ENCODE data around the gene ZDHHC8. TPM values are rescaled to one million over a fixed set of nuclear protein-coding genes. Genes with fewer than 3 reads are reported as not detected.

Gene ZDHHC8
- total RNA-seq, 1 experiment from 2014 or later: 39.9 TPM

DNA sequence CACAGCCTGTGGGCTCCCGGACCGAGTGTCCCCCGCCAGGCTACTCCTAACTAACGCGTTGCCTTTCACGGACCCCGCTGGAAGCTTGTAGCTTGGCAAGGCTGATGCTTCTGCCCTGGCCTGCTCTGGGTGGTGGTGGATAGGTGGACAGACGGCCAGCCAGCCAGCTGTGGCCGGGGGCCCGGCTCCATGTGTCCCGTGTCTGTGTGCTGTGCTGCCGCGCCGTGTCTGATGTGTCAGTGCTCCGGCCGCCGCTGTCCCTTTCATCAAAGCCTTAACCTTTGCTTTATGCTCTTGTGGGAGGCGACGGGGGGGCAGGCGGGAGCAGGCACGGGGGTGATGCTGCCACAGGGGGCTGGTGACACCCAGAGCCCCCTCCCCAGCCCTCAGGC lies 14.2 kb downstream of the ZDHHC8 start:
- Histone ChIP-seq H3K9me3 (no peaks in the 10 kb centered on the region), H3K36me3 (ENCODE audit: control insufficient read depth, insufficient read depth, low read length) (no peaks in the 10 kb centered on the region), H3K4me1 (no peaks in the 10 kb centered on the region), H3K4me3 (ENCODE audit: low read depth, low read length) (no peak overlapping the region), H3K27me3 (replicated peaks; ENCODE audit: control insufficient read depth, insufficient read depth, low read length) (no peaks in the 10 kb centered on the region)
- Mint-ChIP-seq H3K27ac (ENCODE audit: unreplicated experiment) (no peak overlapping the region), H3K9me3 (ENCODE audit: unreplicated experiment) (no peaks in the 10 kb centered on the region), H3K4me1 (ENCODE audit: low read depth, unreplicated experiment) (no peaks in the 10 kb centered on the region), H3K4me3 (ENCODE audit: unreplicated experiment) (no peak overlapping the region), H3K36me3 (ENCODE audit: insufficient read depth, unreplicated experiment) (no peaks in the 10 kb centered on the region), H3K27me3 (ENCODE audit: insufficient read depth, unreplicated experiment) (no peaks in the 10 kb centered on the region)
- CTCF ChIA-PET: no interaction called here
- BruUV-seq (replicated peaks): no TSS peak
- DNase-seq: no peak
- intact Hi-C loops (cut with micrococcal nuclease; ENCODE audit: unreplicated experiment): no loop called here
- POLR2A ChIA-PET: no interaction called here
- TF ChIP-seq, protein P1, sequence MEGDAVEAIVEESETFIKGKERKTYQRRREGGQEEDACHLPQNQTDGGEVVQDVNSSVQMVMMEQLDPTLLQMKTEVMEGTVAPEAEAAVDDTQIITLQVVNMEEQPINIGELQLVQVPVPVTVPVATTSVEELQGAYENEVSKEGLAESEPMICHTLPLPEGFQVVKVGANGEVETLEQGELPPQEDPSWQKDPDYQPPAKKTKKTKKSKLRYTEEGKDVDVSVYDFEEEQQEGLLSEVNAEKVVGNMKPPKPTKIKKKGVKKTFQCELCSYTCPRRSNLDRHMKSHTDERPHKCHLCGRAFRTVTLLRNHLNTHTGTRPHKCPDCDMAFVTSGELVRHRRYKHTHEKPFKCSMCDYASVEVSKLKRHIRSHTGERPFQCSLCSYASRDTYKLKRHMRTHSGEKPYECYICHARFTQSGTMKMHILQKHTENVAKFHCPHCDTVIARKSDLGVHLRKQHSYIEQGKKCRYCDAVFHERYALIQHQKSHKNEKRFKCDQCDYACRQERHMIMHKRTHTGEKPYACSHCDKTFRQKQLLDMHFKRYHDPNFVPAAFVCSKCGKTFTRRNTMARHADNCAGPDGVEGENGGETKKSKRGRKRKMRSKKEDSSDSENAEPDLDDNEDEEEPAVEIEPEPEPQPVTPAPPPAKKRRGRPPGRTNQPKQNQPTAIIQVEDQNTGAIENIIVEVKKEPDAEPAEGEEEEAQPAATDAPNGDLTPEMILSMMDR (IDR thresholded peaks at IDR 0.05; ENCODE audit: insufficient read depth in 1 of 2, low read depth in 1 of 2, low read length in 1 of 2, severe bottlenecking in 1 of 2, unreplicated experiment in 1 of 2): no peak

DNA sequence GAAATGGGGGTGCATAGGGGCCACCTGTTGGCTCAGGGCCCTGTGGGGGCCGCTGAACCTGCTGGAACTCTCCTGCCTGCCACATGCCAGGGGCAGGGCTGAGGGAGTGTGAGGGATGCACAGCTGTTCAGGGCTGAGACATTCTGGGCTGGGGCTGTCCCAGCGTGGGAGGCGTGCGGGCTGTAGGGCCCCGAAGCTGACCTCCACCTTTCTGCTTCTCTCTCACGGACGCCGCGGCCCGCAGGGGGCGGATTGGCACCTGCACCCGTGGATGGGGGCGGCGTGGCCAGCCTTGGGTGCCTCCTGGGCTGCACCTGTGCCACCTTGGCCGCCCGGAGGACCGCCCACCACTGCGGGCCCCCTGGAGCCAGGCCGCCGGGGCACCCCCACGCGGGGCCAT lies 15.2 kb downstream of the ZDHHC8 start:
- no peak overlapping the region for H3K4me3 Mint-ChIP-seq (ENCODE audit: unreplicated experiment)
- no peaks in the 10 kb centered on the region for H3K9me3 ChIP-seq
- no TSS peak for BruUV-seq (replicated peaks)
- H3K9me3 Mint-ChIP-seq (ENCODE audit: unreplicated experiment): no peaks in the 10 kb centered on the region
- H3K27me3 ChIP-seq (replicated peaks; ENCODE audit: control insufficient read depth, insufficient read depth, low read length): no peaks in the 10 kb centered on the region
- no peaks in the 10 kb centered on the region for H3K36me3 ChIP-seq (ENCODE audit: control insufficient read depth, insufficient read depth, low read length)
- H3K4me1 ChIP-seq: no peaks in the 10 kb centered on the region
- CTCF ChIA-PET: no interaction called here
- no peak overlapping the region for H3K4me3 ChIP-seq (ENCODE audit: low read depth, low read length)
- intact Hi-C loops (cut with micrococcal nuclease; ENCODE audit: unreplicated experiment): no loop called here
- POLR2A ChIA-PET: no interaction called here
- no peak overlapping the region for H3K27ac Mint-ChIP-seq (ENCODE audit: unreplicated experiment)
- no peaks in the 10 kb centered on the region for H3K4me1 Mint-ChIP-seq (ENCODE audit: low read depth, unreplicated experiment)
- TF ChIP-seq, protein P1 (IDR thresholded peaks at IDR 0.05; ENCODE audit: insufficient read depth in 1 of 2, low read depth in 1 of 2, low read length in 1 of 2, severe bottlenecking in 1 of 2, unreplicated experiment in 1 of 2): no peak
- DNase-seq: no peak
- H3K36me3 Mint-ChIP-seq (ENCODE audit: insufficient read depth, unreplicated experiment): no peaks in the 10 kb centered on the region
- no peaks in the 10 kb centered on the region for H3K27me3 Mint-ChIP-seq (ENCODE audit: insufficient read depth, unreplicated experiment)

DNA sequence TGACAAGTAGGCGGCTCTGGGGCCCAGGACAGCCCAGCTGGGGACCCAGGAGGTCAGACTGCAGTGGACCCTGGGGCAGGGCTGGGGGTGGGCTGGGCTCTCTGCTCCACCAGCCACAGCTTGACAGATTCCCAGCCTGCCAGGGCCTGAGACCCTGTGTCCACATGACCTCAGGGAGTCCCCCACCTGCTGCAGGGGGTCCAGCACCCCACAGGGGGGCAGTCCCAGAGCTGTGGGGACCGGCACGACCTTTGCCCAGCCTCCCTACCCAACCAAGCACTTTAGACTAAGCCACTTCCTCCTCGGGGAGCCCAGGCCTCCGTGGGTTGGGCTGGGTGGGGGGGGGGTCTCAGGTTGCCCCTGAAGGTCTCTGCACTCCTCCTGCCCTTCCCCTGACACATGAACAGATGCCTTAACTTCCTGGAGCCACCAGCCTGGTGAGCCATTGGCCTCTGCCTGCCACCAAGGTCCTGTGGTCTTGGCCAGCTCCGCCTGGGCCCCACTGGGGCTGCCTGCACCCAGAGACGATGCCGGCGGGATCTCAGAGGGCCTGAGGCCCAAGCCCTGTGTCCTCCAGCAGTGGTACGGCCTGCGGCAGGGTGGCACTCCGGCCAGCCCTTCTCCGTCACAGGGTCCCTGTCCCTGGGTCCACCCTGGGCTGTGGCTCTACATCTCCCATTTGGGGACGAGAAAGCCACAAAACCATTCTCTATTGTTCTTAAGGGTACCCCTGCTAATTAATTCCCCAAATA lies 15.8 kb downstream of the ZDHHC8 start:
- TF ChIP-seq, protein P1 (IDR thresholded peaks at IDR 0.05; ENCODE audit: insufficient read depth in 1 of 2, low read depth in 1 of 2, low read length in 1 of 2, severe bottlenecking in 1 of 2, unreplicated experiment in 1 of 2): no peak
- Histone ChIP-seq H3K4me1 (no peaks in the 10 kb centered on the region), H3K4me3 (ENCODE audit: low read depth, low read length) (no peak overlapping the region), H3K27me3 (replicated peaks; ENCODE audit: control insufficient read depth, insufficient read depth, low read length) (no peaks in the 10 kb centered on the region), H3K36me3 (ENCODE audit: control insufficient read depth, insufficient read depth, low read length) (no peaks in the 10 kb centered on the region), H3K9me3 (no peaks in the 10 kb centered on the region)
- no peak for DNase-seq
- intact Hi-C loops (cut with micrococcal nuclease; ENCODE audit: unreplicated experiment): no loop called here
- no peaks in the 10 kb centered on the region for H3K27me3 Mint-ChIP-seq (ENCODE audit: insufficient read depth, unreplicated experiment)
- H3K4me3 Mint-ChIP-seq (ENCODE audit: unreplicated experiment): no peak overlapping the region
- no peak overlapping the region for H3K27ac Mint-ChIP-seq (ENCODE audit: unreplicated experiment)
- POLR2A ChIA-PET: no interaction called here
- H3K36me3 Mint-ChIP-seq (ENCODE audit: insufficient read depth, unreplicated experiment): no peaks in the 10 kb centered on the region
- no TSS peak for BruUV-seq (replicated peaks)
- no peaks in the 10 kb centered on the region for H3K4me1 Mint-ChIP-seq (ENCODE audit: low read depth, unreplicated experiment)
- CTCF ChIA-PET: interaction anchor here (0.6 kb wide), 1 partner anchor 198 kb away, joined by 3 read pairs; no protein-coding TSS in a partner anchor
- H3K9me3 Mint-ChIP-seq (ENCODE audit: unreplicated experiment): no peaks in the 10 kb centered on the region

Data from Caco-2 (cell line).